Neutrophil (primary cell): Measurements from ENCODE around the gene IL36G.

ENCODE experiments used
- H3K27ac ChIP-seq: fragments of 200-600 bp; sonication (generic); 2 replicates; pipeline ENCODE4 v1.5.1; 2016; ENCODE audit warnings: mild to moderate bottlenecking, moderate library complexity
- H3K27me3 ChIP-seq: fragments of 200-600 bp; sonication (generic); 2 replicates; pipeline ENCODE4 v1.6.0; 2016; ENCODE audit warnings: mild to moderate bottlenecking
- H3K36me3 ChIP-seq: fragments of 200-600 bp; sonication (generic); 2 replicates; pipeline ENCODE4 v1.5.1; 2017
- H3K4me1 ChIP-seq, 2 experiments: fragments of 200-600 bp in 1 of 2; sonication (generic) in 1 of 2; 1 replicate in 1 of 2; 2 replicates in 1 of 2; pipeline versions ENCODE4 v1.5.1 to v1.6.1; 2013 to 2016; ENCODE audit warnings: low read depth in 1 of 2, low read length in 1 of 2, mild to moderate bottlenecking in 1 of 2, moderate library complexity in 1 of 2; ENCODE audit not compliant: control insufficient read depth in 1 of 2, insufficient read depth in 1 of 2
- H3K4me3 ChIP-seq, 2 experiments: fragments of 200-600 bp in 1 of 2; sonication (generic) in 1 of 2; 1 replicate in 1 of 2; 2 replicates in 1 of 2; pipeline ENCODE4 v1.5.1; 2013 to 2016; ENCODE audit warnings: low read depth in 1 of 2, low read length in 1 of 2, mild to moderate bottlenecking in 1 of 2, moderate library complexity in 1 of 2
- H3K9me3 ChIP-seq: fragments of 200-600 bp; sonication (generic); 2 replicates; pipeline ENCODE4 v1.5.1; 2016
- TF ChIP-seq, protein P1 (sequence below): fragments of 200-600 bp; sonication (generic); IDR thresholded peaks from 2 replicates; pipeline ENCODE4 v1.5.1; 2016; ENCODE audit warnings: antibody characterized with exemption

The IL36G gene

DNA sequence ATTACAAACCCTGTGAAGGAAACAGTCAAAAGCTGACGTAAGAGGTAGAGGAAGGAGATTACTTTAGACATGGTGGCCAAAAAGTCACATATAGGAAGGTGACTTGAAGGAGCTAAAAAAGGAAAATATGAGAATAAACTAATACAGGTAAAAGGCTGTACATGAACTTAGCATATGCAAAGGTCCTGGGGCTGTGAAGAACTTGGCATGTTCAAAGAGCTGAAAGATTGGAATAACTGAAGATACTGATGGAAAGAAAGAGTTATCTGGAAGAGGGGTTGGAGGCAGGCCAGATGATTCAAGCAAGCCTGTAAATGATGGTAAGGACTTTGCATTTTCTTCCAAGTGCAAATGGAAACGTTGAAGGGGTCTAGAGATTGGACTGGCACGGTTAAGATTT is 40.7 kb downstream of the IL36G start:
- peaks cover 11% of the 10 kb centered on the region for H3K27me3 ChIP-seq
- no peaks in the 10 kb centered on the region for H3K36me3 ChIP-seq
- H3K4me3 ChIP-seq, result no peak overlapping the region
- no peak overlapping the region for H3K27ac ChIP-seq
- no peaks in the 10 kb centered on the region for H3K9me3 ChIP-seq
- no peaks in the 10 kb centered on the region for H3K4me1 ChIP-seq
- TF ChIP-seq, protein P1, sequence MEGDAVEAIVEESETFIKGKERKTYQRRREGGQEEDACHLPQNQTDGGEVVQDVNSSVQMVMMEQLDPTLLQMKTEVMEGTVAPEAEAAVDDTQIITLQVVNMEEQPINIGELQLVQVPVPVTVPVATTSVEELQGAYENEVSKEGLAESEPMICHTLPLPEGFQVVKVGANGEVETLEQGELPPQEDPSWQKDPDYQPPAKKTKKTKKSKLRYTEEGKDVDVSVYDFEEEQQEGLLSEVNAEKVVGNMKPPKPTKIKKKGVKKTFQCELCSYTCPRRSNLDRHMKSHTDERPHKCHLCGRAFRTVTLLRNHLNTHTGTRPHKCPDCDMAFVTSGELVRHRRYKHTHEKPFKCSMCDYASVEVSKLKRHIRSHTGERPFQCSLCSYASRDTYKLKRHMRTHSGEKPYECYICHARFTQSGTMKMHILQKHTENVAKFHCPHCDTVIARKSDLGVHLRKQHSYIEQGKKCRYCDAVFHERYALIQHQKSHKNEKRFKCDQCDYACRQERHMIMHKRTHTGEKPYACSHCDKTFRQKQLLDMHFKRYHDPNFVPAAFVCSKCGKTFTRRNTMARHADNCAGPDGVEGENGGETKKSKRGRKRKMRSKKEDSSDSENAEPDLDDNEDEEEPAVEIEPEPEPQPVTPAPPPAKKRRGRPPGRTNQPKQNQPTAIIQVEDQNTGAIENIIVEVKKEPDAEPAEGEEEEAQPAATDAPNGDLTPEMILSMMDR, result no peak

DNA sequence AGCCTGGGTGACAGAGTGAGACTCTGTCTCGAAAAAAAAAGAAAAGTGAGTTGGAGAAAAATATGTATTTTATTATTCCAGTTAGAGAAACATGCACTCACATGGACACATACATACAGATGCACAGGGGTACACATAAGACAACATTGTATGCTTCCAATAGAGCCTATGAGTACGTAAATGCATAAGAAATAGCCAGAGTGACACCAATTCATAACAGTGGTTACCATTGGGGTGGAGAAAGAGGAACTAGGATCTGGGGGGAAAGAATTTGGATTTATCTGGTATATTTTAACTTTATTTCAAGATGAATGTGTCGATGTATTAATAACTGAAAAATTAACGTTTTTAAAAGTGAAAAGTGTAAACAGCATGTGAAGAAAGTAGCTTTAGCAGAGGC is 43.5 kb downstream of the IL36G start:
- Histone ChIP-seq H3K4me1 (no peaks in the 10 kb centered on the region), H3K9me3 (no peaks in the 10 kb centered on the region), H3K36me3 (no peaks in the 10 kb centered on the region), H3K27ac (no peak overlapping the region), H3K27me3 (peaks cover 28% of the 10 kb centered on the region), H3K4me3 (no peak overlapping the region)
- TF ChIP-seq, protein P1, result no peak

DNA sequence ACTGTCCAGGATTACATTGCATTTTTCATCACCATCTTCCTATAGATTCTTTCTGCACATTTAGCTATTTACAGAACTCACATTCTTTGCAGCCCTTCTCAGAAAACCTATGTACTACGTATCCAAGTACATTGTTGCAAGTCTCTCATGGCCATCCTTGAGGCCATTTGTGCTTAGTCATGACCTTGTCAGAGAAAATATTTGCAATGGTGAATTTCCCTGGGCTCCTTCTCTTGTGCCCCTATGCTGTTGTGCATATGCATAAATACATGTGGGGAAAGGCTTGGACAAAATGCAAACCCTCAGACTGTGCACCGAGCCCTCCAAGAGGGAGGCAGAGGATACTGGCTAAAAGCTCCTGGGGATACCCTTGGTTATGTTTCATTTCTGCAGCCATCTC is 47.0 kb downstream of the IL36G start:
- no peak overlapping the region for H3K27ac ChIP-seq
- H3K36me3 ChIP-seq, result no peaks in the 10 kb centered on the region
- H3K4me3 ChIP-seq, result no peak overlapping the region
- TF ChIP-seq, protein P1, result no peak
- H3K9me3 ChIP-seq, result no peaks in the 10 kb centered on the region
- no peaks in the 10 kb centered on the region for H3K4me1 ChIP-seq
- H3K27me3 ChIP-seq, result peaks cover 62% of the 10 kb centered on the region

DNA sequence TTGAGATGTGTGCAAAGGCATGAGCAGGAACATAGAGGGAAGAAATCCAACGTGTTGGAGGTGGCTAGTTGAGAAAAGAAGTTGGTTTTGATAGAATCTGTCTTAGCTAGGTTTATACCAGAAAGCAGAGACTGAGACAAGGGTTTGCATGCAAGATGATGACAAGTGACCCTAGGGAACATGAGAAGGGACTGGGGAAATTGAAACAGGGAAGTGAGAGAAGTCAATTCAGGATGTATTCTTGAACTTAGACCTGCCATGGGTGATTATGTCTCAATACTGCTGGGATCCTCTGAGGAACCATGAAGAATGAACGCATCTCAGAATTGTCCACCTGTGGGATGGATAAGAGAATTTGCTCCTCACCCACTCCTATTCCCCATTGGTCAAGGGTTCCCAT is 47.9 kb downstream of the IL36G start:
- H3K36me3 ChIP-seq, result no peaks in the 10 kb centered on the region
- H3K9me3 ChIP-seq, result no peaks in the 10 kb centered on the region
- TF ChIP-seq, protein P1, result no peak
- no peaks in the 10 kb centered on the region for H3K4me1 ChIP-seq
- peaks cover 68% of the 10 kb centered on the region for H3K27me3 ChIP-seq
- H3K4me3 ChIP-seq, result no peak overlapping the region
- H3K27ac ChIP-seq, result no peak overlapping the region

DNA sequence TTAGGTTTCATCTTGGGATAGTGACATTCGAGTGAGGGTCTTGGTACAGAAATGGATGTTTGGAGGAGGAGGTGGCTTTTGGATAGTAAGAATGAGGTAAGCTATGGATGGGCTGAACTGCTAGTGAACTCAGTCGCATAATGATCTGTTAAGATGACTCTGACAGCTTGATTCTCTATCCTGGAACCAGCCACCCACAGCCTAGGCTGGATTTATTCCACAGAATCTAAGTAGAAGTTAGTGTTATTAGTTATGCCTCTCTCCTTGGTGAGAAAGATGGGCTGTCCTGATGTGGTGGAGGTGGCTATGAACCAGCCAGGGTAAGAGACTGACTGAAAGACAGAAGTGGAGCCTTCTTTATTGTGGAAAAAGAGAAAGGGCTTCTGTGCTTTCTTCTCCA is 49.9 kb downstream of the IL36G start:
- Histone ChIP-seq H3K27ac (no peak overlapping the region), H3K4me1 (no peaks in the 10 kb centered on the region), H3K9me3 (no peaks in the 10 kb centered on the region), H3K4me3 (no peak overlapping the region), H3K36me3 (no peaks in the 10 kb centered on the region), H3K27me3 (peaks cover 76% of the 10 kb centered on the region)
- TF ChIP-seq, protein P1, result no peak

DNA sequence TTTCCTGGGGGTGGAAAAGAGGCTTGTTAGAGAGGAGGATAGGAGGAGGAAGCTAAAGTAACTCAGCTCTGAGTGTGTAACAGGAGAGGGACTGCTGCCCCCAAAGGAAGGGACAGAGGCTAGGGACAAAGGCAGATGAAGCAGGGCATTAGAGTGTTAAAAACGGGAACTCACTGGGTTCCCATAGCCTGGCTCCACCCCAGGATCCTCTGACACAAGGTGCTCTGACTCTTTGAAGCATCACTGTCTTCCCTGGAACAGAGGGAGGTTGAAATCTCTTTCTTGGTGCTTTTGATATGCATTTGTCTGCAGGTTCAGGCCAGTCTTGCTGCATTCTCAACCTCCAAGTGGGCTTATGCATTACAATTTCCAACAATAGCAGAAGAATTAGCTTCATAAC is 50.3 kb downstream of the IL36G start:
- Histone ChIP-seq H3K36me3 (no peaks in the 10 kb centered on the region), H3K27me3 (peaks cover 72% of the 10 kb centered on the region), H3K9me3 (no peaks in the 10 kb centered on the region), H3K27ac (no peak overlapping the region), H3K4me3 (no peak overlapping the region), H3K4me1 (no peaks in the 10 kb centered on the region)
- TF ChIP-seq, protein P1, result no peak
